HG02678 (cell line): ENCODE results near the gene LRRC8A.
"Not testable (repeated sequence)": the region's sequence is repeated elsewhere in the genome, so short reads cannot be mapped to it uniquely, and the experiment has no call there.

Experiments used
- ATAC-seq: cut with Tn5 transposase; IDR thresholded peaks from one replicate; pipeline ENCODE4 v1.9.1; 2021; ENCODE audit warnings: mild to moderate bottlenecking, moderate library complexity; ENCODE audit not compliant: unreplicated experiment

LRRC8A gene

GRCh38 chr9:128863647-128864046, 18.3 kb upstream of the LRRC8A start:
- ATAC-seq, result no peak

GRCh38 chr9:128870128-128870940, 11.6 kb upstream of the LRRC8A start:
- no peak for ATAC-seq

DNA sequence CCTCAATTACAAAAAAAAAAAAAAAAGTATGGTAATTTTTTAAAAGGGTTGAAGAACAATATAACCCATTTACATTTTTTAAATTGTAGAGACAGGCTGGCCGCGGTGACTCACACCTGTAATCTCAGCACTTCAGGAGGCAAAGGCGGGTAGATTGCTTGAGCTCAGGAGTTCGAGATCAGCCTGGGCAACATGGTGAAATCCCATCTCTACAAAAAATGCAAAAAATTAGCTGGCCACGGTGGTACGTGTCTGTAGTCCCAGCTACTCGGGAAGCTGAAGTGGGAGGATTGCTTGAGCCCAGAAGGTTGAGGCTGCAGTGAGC, 11.0 kb upstream of the LRRC8A start:
- ATAC-seq, result not testable (repeated sequence)

- no peak for ATAC-seq
Measured at GRCh38 chr9:128877852-128878251, 4.1 kb upstream of the LRRC8A start.

DNA sequence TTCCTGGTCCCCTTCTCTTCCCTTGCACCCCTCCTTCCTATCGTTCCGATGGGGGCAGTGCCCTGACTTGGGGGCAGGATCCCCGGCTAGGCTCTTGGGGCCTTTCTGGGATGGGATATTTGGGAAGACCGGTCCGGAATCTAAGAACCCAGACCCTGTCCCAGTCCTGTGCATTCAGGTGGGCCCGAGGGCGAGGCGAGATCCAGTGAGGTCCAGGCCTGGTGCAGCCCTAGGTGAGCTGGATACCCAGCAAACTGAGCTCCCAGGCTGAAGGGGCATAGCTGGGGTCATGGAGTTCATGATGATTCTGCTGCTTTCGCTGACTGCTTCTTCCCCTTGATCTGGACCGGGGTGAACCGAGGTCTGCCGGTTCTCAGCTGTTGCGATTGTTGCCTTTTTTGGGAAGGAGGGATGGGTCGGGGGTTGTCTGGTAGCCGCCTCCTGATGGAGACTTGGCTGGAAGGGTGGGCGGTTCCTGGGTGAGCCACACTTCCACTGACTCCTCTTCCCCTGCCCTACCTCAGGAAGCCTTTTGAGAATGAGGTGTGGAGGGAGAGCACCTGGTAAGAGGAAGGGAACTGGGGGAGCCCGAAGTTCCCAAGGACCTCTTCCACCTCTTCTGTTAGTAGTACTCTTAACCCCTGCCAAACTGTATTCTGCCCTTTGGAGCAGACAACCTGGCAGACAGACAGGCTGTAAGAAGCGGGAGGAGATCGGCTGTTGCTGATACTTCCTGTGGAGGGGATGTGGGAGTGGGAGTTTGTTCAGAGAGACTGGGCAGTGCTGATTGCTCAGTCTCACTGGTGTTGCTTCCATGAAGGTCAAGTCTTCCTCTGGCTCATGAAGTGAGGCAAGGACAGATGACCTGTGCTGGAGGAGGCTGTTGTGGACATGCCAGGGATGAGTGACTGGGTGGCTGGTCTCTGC, 1.0 kb downstream of the LRRC8A start:
- ATAC-seq, result no peak

- no peak for ATAC-seq
Measured at GRCh38 chr9:128884164-128884563, 2.2 kb downstream of the LRRC8A start.

DNA sequence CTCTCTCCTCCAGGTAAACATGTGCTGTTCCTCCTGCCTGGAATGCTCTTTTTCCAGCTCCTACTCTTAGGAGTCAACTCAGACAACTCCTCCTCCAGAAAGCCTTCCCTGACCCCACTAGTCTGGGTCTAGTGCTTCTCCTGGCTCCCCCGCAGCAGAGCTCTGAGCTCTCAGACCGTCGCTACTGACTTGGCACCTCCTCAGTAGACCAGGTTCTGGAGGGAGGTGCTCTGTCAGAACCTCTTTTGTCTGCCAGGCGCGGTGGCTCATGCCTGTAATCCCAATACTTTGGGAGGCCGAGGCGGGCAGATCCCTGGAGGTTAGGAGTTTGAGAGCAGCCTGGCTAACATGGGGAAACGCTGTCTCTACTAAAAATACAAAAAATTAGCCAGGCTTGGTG, 3.4 kb downstream of the LRRC8A start:
- no peak for ATAC-seq

GRCh38 chr9:128885798-128886197, 3.9 kb downstream of the LRRC8A start:
- ATAC-seq, result no peak

GRCh38 chr9:128886211-128886891, 4.4 kb downstream of the LRRC8A start:
- no peak for ATAC-seq

- ATAC-seq, result no peak
Measured at GRCh38 chr9:128887049-128887448, 5.1 kb downstream of the LRRC8A start.

DNA sequence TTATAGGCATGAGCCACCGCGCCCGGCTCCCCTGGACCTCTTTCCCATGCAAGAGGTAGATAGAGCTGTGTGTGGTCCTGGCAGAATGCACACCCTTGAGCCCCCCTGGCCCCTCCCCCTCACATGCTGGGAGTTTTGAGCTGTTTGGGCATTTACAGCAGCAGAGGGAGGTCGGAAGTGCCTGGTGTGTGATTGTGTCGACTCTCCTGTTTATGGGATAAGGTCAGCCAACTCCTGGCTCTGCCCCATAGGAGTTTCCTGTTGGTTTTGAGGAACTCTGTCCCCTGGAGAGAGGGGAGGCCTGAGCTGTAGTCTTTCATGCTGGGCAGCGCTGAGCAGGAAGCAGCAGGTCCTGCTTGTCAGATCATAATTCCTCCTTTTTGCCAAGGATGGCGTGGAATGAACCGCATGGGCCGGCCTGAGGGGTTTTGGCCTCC, 6.0 kb downstream of the LRRC8A start:
- ATAC-seq, result no peak

- ATAC-seq, result no peak
Measured at GRCh38 chr9:128891321-128892220, 9.6 kb downstream of the LRRC8A start.

GRCh38 chr9:128892221-128892921, 10.4 kb downstream of the LRRC8A start:
- no peak for ATAC-seq

DNA sequence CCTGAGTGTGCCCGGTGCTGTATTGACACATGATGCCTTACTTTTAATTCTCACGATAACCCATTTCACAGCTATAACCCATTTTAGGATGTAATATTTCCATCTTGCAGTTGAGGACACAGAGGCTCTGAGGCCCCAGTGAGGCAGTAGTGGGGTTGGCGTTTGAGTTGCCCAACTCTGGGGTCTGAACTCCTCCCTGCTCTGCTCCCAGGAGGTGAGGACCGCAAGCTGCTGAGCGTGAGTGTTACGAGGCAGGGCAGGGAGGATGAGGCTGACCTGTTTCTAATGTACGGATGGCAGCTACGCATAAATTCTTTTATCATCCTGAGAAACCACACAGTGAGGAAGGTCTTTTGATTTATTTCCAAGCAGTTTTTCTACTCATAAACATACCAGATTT, 11.4 kb downstream of the LRRC8A start:
- no peak for ATAC-seq

GRCh38 chr9:128894764-128895163, 12.8 kb downstream of the LRRC8A start:
- ATAC-seq, result no peak

GRCh38 chr9:128895556-128895955, 13.6 kb downstream of the LRRC8A start:
- ATAC-seq, result no peak

DNA sequence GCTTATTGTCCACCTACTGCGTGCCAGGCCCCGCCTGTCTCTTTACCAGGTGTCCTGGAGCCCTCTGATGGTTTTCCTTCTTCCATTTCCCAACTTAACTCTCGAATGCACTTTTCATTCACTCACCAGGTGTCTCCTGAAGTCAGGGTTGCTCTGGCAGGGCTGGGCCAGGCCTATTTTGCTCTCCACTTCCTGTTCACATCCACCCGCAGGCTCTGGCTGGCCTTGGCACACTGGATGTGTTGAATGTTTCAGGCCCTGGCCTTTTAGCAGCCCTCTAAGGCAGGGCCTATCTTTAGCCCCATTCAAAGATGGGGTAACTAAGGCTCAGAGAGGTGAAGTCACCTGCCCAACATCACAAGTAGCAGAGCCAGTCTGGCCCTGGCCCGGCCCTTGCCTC, 16.4 kb downstream of the LRRC8A start:
- no peak for ATAC-seq

DNA sequence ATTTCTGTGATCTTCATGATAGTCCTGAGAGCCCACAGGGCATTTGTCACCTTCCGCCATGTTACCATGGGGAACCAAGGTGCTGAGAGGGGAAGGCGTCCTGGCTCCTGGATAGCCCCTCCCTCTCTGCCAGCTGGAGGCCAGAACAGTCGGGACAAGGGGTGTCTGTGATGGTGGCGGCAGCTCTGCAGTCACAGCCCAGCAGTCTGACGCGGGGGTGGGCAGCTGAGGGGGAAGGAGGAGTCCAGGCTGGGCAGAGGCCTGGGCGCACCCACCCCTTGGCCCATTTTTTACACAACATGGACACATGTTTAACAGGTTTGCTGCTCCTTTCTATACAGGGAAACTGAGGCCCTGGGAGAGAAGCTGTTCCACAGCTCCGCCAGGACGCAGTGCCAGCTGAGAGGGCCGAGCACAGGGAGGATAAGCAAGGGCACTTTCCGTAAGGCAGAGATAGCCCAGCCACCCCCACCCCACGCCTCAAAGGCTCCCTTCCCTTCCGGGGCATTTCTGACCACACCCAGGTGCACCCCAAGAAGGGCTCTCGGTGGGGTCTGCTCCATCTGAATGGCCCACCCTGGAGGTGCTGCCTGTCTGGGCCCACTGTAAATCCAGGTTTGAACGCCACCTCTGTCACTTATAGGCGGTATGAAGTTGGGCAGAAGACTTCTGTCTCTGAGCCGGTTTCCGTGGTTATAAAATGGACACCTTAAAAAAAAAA, 17.1 kb downstream of the LRRC8A start:
- ATAC-seq, result no peak
